RPMI8226 (cell line): ENCODE results near the gene RCBTB1.
"Not testable (repeated sequence)": the region's sequence is repeated elsewhere in the genome, so short reads cannot be mapped to it uniquely, and the experiment has no call there.

Experiments used
- DNase-seq: peaks from one replicate; pipeline ENCODE4 v3.0.0-alpha.2; 2015

The RCBTB1 gene

DNA sequence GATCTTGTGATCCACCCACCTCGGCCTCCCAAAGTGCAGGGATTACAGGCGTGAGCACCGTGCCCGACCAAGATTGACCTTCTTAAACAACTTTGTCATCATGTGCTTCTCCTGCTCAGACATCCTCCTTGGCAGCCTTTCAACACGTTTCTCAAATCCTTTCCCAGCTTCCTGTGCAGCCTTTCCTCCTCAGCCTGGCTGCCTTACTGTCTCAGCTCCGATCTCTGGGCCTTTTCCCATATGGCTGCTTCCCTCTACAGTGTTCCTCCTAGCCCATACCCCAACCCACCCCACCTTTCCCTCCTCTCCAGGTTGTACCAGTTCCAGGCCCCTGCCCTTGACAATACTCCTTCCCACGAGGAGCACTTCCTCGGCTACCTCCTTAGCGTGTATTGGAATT, 82.4 kb downstream of the RCBTB1 start:
- DNase-seq: no peak

DNA sequence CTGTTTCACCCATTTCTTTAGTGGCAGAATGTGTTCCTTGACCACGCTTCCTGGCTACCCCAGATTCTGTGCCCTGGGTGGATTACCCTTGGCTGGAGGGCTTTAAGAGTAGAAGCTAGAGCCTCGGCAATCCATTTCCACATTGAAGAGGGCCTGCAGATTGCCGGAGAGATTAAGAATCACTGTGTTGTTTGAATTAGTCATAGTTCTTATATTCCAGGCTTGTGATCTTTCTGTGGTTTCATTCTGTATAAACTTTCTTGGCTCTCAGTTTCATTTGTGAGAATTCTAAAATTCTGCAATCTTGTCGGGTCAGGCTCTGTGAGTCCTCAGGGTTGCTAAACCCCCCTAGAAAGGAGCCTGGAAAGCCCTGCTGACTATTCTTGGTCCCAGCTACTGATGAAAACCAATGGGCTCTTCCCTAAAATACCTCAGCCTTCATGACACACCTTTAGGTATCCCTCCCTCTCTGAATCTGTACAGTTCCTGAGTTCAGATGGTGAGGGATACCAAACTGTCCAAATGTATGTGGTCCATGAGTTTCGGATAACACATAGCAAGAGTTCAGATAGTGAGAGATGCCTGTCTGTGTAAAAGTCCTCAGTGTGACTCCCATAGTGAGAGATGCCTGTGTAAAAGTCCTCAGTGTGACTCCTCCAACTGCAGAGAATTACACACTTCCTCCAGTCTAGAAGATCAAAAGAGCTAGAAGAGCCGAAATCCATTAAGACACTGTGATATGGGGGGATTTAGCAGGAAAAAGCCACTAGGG, 85.3 kb downstream of the RCBTB1 start:
- no peak for DNase-seq

DNA sequence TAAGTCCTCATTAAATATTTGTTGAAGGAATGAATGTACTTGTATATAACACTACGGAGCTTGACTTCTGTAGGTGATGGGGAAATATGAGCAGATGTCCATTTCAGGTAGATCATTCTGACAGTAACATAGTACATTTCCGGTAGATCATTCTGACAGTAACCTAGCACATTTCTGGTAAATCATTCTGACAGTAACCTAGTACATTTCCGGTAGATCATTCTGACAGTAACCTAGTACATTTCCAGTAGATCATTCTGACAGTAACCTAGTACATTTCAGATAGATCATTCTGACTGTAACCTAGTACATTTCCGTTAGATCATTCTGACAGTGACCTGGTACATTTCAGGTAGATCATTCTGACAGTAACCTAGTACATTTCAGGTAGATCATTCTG, 87.2 kb downstream of the RCBTB1 start:
- no peak for DNase-seq

DNA sequence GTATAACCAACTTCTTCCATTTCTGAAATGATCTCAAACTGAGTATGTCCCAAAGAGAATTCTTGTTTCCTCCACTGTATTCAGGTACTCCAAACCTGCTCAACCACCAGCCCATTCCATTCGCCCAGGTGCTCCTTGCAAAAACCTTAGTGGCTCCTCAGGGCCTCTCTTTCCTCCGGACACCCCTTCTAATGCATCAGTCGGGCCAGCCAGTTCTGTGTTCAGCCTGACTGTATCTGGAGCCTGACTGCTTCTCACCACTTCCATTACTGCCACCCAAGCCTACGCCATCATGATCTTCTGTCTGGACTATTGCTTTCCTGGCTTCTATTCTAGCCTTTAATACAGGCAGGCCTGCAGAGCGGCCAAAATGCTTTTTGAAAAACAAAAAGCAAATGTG, 88.1 kb downstream of the RCBTB1 start:
- no peak for DNase-seq

DNA sequence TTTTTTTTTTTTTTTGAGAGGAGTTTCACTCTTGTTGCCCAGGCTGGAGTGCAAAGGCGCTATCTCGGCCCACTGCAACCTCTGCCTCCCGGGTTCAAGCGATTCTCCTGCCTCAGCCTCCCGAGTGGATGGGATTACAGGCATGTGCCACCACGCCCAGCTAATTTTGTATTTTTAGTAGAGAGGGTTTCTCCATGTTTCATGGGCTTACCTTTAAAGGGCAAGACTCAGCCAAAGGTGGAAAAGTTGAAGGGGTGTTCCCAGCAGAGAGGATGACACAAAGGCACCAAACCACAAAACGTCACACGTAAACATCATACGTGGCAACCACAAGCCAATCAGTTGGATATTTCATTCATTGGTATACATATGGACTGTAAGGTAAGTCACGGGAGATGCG, 88.5 kb downstream of the RCBTB1 start:
- DNase-seq: not testable (repeated sequence)

DNA sequence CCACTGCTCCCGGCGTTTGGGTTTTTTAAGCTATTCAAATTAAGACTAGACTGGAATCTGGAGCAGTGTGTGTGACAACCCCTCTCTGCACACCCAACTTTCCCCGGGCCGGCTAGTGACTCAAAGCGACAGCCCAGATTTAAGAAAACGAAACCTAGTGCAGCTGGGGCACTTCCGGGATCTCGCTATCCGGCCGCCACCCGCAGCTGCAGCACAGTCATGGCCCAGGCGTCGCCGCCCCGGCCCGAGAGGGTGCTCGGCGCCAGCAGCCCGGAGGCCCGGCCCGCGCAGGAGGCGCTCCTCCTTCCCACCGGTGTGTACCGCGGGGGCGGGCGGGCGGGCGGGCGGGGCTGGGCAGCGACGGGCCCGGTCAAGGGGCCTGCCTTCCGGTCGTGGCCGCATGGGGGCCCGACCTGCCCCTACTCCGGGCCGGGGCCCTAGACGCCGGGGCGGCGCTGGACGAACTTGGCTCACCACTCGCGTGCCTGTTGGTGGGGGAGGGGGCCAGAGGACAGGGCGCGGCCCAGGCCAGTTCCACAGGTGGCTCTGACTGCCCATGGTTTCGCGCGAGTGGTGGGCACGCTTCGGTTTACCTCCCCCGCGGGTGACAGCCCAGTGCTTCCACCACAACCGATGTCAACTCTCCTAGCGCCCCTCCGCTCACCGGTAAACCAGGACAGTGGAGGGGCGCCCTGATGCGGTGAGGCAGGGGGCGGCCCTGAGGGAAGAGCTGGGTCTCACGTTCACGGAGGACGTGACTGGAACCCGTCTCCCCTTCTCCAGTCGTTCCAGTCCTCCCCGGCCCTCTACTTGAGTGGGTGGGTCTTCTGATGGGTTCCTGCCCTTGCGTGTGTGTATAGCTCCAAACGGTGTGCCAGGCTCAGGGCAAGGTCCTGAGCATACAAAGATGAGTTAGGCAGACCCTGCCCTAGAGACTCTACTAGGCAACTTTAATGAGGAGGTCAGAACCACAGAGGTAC, 89.3 kb downstream of the RCBTB1 start, which contains the start of gene PHF11:
Gene PHF11 (plus strand): TSS at position 171 of the 980 bp plus-strand sequence. CDS start 49 bp downstream, at position 220.
- DNase-seq: peak; percentile 87

DNA sequence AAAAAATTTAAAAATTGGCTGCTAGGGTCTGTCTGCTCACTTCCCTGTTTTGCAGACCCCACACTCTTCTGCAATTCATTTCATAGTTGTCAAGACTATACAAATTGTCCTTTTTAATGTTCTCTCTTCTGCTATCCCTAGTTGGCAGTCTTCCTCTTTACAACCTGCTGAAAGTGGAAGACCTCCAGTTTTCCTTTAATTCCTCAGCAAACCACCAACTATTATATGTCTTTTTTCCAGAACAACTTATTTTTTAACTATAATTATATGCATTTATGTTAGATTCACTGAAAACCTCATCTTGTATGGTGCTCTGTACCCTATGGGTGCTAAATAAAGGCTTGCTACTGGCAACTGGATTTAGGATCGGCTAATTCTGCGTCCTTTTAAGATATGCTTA, 90.7 kb downstream of the RCBTB1 start:
- DNase-seq: no peak

DNA sequence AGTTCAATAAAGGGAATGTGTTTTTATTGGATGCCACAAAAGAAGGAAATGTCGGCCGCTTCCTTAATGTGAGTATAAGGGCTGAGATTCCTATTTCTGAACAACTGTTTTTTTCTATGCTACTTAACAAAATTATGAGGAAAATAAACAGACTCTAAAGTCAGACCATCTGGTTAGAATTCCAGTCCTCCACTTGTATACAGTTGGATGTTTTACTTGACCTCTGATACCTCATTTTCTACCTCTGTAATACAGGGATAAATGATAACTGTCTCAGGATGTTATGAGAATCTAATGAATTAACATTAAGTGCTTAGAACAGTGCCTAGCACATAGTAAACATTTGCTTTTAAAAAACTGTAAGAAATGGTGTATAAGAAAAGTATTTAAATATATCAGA, 96.8 kb downstream of the RCBTB1 start:
- DNase-seq: no peak
